Activated T-cell treated with anti-CD3 and anti-CD28 coated beads, Interleukin-2, amount 50 U/mL, for 4 hours (primary cell): ENCODE data around the gene TANGO6. TPM values are rescaled to one million over a fixed set of nuclear protein-coding genes. Genes with fewer than 3 reads are reported as not detected.

ENCODE experiments used
- ATAC-seq, 2 donors: fragments of 200-7000 bp; cut with Tn5 transposase; one replicate each; pipeline ENCODE4 v1.10.0; 2021
- DNase-seq: peaks from one replicate; pipeline ENCODE4 v3.0.0-alpha.2; 2020
- H3K27me3 Mint-ChIP-seq: one replicate; pipeline ENCODE4 v1.8.0; 2021; ENCODE audit warnings: low read depth, mixed read lengths
- H3K36me3 Mint-ChIP-seq: one replicate; pipeline ENCODE4 v1.8.0; 2022; ENCODE audit warnings: mixed read lengths; ENCODE audit not compliant: insufficient read depth
- H3K4me1 Mint-ChIP-seq: one replicate; pipeline ENCODE4 v1.8.0; 2021; ENCODE audit warnings: low read depth, mixed read lengths
- H3K4me3 Mint-ChIP-seq: one replicate; pipeline ENCODE4 v1.8.0; 2021; ENCODE audit warnings: mild to moderate bottlenecking, moderate library complexity, mixed read lengths
- H3K9me3 Mint-ChIP-seq: one replicate; pipeline ENCODE4 v1.8.0; 2021; ENCODE audit warnings: mixed read lengths
- total RNA-seq, 3 donors: library from RNA; stranded (reverse); gene quantifications; one replicate each; pipeline ENCODE4 v1.2.1, GENCODE V29; 2021

TANGO6 gene
- total RNA-seq, 3 donors from 2014 or later = 29.6 to 37.7 (median 33.4) TPM

DNA sequence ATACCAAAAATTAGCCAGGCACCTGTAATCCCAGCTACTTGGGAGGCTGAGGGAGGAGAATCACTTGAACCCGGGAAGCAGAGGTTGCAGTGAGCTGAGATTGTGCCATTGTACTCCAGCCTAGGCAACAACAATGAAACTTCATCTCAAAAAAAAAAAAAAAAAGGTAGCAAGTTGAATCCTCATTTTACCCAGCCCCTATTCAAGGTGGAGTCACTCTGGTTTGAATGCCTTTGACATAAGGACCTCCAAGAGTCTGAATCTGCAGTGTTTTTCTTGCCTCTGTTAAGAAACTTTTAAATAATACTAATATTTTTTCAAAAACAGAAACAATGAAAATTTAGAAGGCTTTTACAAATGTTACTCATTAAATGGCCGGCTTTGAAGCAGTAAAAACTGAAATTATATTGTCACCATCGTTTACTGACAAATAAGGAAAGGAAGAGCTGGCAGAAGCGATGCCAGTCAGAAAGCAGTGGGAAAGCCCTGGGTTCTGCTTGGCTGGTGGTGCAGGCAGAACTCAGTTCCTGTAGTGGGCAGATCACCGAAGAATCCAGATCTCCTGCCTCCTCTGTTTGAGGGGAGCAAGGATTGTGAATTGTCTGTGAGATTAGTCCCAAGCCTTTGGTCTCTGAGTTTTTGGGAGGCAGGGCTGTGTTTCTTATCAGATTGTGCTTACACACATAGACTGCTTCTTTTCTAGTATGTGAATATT is 162.5 kb downstream of the TANGO6 start:
- Mint-ChIP-seq H3K36me3 (peaks cover 35% of the 10 kb centered on the region), H3K9me3 (peaks cover 3% of the 10 kb centered on the region), H3K27me3 (no peaks in the 10 kb centered on the region), H3K4me1 (no peaks in the 10 kb centered on the region), H3K4me3 (no peak overlapping the region)
- ATAC-seq = no peak
- DNase-seq = no peak

- H3K9me3 Mint-ChIP-seq = no peaks in the 10 kb centered on the region
- no peak overlapping the region for H3K4me3 Mint-ChIP-seq
- no peaks in the 10 kb centered on the region for H3K4me1 Mint-ChIP-seq
Observed at GRCh38 chr16:69012906-69013305, 169.6 kb downstream of the TANGO6 start.

DNA sequence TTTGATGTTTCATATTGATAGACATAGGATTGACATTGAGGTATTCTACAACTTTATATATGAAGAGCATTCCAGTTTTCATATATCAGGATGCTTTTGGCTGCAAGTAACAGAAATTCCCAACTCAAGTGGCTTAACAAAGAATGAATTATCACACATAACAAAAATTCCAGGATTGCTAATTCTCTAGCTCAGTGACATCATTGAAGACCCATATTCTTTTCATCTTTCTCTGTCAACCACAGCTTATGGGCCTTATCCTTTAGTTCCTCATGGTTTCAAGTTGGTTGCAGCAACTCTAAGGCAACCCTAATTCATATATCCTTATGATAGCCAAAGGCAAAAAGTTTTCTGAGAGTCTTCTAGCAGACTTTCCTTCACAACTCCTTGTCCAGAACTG is 170.7 kb downstream of the TANGO6 start:
- no peak overlapping the region for H3K4me3 Mint-ChIP-seq
- DNase-seq = no peak
- peaks cover 24% of the 10 kb centered on the region for H3K36me3 Mint-ChIP-seq
- no peaks in the 10 kb centered on the region for H3K4me1 Mint-ChIP-seq
- no peak for ATAC-seq
- no peaks in the 10 kb centered on the region for H3K27me3 Mint-ChIP-seq
- no peaks in the 10 kb centered on the region for H3K9me3 Mint-ChIP-seq

More at GRCh38 chr16:69012906-69013305, 169.6 kb downstream of the TANGO6 start:
- ATAC-seq = no peak
- no peak for DNase-seq
- Mint-ChIP-seq H3K27me3 (no peaks in the 10 kb centered on the region), H3K36me3 (peaks cover 28% of the 10 kb centered on the region)

DNA sequence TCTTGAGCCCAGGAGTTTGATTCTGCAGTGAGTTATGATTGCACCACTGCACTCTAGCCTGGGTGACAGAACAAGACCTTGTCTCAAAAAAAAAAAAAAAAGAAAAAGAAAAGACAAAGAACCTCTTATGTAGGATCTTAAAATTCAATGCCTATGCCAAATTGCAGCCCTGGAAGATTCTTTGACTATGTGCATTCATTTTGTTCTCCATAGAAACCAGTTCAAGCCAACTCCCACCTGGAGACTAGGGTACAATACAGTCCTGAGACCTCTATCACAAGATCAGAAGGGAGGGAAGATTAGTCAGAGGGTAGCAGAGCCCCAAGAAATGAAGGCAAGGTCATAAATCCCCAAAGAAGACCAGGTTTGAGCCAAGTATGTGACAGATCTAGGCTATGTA is 171.5 kb downstream of the TANGO6 start:
- Mint-ChIP-seq H3K4me3 (no peak overlapping the region), H3K36me3 (peaks cover 24% of the 10 kb centered on the region), H3K4me1 (no peaks in the 10 kb centered on the region), H3K9me3 (no peaks in the 10 kb centered on the region), H3K27me3 (no peaks in the 10 kb centered on the region)
- ATAC-seq (no peak), DNase-seq (no peak)

GRCh38 chr16:69017036-69017783 is 173.9 kb downstream of the TANGO6 start:
- no peaks in the 10 kb centered on the region for H3K27me3 Mint-ChIP-seq
- H3K9me3 Mint-ChIP-seq = no peaks in the 10 kb centered on the region
- H3K4me1 Mint-ChIP-seq = no peaks in the 10 kb centered on the region
- H3K36me3 Mint-ChIP-seq = peaks cover 17% of the 10 kb centered on the region
- H3K4me3 Mint-ChIP-seq = no peak overlapping the region
- no peak for DNase-seq
- no peak for ATAC-seq

DNA sequence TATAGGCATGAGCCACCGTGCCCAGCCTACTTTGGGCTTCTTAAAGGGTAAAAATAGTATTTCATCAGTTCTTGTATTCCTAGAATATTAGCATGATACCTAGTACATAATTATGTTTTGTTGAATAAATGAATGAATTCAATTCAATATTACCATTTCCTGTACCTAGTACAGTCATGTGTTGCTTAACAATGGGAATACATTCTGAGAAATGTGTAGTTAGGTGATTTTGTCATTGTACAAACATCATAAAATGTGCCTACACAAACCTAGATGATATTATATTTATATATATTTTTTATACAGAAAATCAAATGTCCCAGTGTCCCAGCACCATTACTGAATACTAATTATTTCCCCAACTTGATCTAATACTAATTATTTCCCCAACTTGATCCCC is 176.5 kb downstream of the TANGO6 start:
- Mint-ChIP-seq H3K27me3 (no peaks in the 10 kb centered on the region), H3K36me3 (peaks cover 10% of the 10 kb centered on the region), H3K9me3 (no peaks in the 10 kb centered on the region), H3K4me1 (no peaks in the 10 kb centered on the region), H3K4me3 (no peak overlapping the region)
- ATAC-seq (no peak), DNase-seq (no peak)

DNA sequence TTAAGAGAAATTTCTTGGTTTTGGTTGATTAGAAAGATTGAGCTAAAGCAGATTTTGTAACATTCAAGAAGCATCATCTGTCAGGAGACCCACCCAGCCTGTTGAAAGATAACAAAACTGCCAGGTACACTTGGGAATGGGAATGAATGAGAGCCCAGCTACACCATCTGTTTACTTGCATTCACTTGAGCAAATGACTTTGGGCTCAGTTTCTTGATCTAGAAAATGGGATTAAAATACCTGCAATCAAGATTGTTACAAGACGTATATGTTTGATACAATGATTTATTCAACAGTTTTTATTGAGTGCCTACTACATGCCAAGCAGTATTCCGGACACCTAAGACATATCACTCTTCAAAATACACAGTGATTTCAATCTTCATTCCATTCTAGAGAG is 185.8 kb downstream of the TANGO6 start:
- Mint-ChIP-seq H3K27me3 (no peaks in the 10 kb centered on the region), H3K4me1 (no peaks in the 10 kb centered on the region), H3K36me3 (peaks cover 26% of the 10 kb centered on the region), H3K4me3 (no peak overlapping the region), H3K9me3 (no peaks in the 10 kb centered on the region)
- no peak for ATAC-seq
- no peak for DNase-seq

- H3K4me1 Mint-ChIP-seq = no peaks in the 10 kb centered on the region
- H3K36me3 Mint-ChIP-seq = peaks cover 14% of the 10 kb centered on the region
- no peak for ATAC-seq
- H3K27me3 Mint-ChIP-seq = no peaks in the 10 kb centered on the region
- no peak for DNase-seq
- no peaks in the 10 kb centered on the region for H3K9me3 Mint-ChIP-seq
- H3K4me3 Mint-ChIP-seq = no peak overlapping the region
Observed at GRCh38 chr16:69031877-69032301, 188.6 kb downstream of the TANGO6 start.

- peaks cover 17% of the 10 kb centered on the region for H3K36me3 Mint-ChIP-seq
- H3K4me3 Mint-ChIP-seq = no peak overlapping the region
- no peak for DNase-seq
- no peaks in the 10 kb centered on the region for H3K27me3 Mint-ChIP-seq
- H3K4me1 Mint-ChIP-seq = no peaks in the 10 kb centered on the region
- ATAC-seq = no peak
- H3K9me3 Mint-ChIP-seq = no peaks in the 10 kb centered on the region
Observed at GRCh38 chr16:69033151-69033949, 190.0 kb downstream of the TANGO6 start.

GRCh38 chr16:69035375-69035774 is 192.0 kb downstream of the TANGO6 start:
- no peak overlapping the region for H3K4me3 Mint-ChIP-seq
- no peaks in the 10 kb centered on the region for H3K4me1 Mint-ChIP-seq

DNA sequence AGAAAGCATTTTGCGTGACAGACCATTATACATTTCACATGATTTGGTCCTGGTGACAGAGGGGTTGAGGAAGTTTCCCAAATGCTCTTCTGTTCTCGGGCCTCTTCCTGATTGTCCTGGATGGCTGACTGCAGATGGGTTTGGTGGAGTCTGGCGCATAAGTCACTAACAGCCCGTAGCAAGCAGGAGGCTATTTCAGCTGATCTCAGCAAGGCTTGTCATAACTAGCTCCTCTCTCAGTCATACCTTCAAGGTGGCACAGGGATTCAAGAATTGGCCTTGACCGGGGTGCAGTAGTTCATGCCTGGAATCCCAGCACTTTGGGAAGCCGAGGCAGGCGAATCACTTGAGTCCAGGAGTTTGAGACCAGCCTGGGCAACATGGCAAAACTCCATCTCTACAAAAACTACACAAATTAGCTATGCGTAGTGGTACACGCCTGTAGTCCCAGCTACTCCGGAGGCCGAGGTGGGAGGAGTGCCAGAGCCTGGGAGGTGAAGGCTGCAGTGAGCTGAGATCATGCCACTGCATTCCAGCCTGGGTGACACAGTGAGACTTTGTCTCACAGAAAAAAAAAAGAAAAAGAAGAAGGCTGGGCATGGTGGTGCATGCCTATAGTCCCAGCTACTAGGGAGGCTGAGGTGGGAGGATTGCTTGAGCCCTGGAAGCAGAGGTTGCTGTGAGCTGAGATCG is 193.2 kb downstream of the TANGO6 start:
- Mint-ChIP-seq H3K9me3 (no peaks in the 10 kb centered on the region), H3K4me1 (no peaks in the 10 kb centered on the region), H3K36me3 (peaks cover 33% of the 10 kb centered on the region), H3K4me3 (no peak overlapping the region), H3K27me3 (no peaks in the 10 kb centered on the region)
- ATAC-seq (no peak), DNase-seq (no peak)

More at GRCh38 chr16:69035375-69035774, 192.0 kb downstream of the TANGO6 start:
- Mint-ChIP-seq H3K9me3 (no peaks in the 10 kb centered on the region), H3K36me3 (peaks cover 24% of the 10 kb centered on the region), H3K27me3 (no peaks in the 10 kb centered on the region)
- DNase-seq = no peak
- ATAC-seq = no peak

DNA sequence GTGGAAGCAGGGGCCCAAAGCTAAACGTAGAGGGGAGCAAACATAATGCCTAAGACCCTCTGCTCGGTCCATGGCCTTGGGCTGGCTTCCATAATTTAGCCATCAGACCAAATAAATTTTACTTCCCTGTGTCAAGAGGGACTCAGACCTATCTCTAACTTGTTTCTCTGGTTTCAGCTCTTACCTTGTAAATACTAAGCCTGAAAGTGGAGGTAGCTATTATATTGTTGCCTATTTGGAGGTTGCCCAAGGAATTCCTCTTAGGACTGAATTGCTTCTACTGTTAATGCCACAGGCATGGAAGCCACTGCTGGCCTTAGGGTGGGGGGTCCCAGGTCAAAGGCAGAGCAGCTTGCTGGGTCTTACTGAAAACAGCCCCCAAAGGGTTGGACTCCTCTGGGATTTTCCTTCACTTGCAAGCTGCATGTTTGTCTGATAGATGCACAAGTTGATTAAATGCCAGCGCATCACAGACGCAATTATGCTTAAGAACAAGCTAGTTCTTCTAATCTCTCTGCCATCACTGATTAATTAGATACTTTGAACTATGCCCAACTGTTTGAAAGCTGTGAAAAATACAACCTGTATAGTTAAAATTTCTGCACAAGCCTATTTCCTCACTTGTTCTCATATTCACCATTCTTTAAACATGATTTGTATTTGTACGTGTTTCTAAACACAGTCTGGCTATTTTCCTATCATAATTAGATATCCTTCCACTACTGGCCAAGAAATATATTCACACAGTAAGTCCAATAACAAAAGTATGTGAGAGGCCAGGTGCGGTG is 194.2 kb downstream of the TANGO6 start:
- DNase-seq (no peak), ATAC-seq (no peak)
- Mint-ChIP-seq H3K36me3 (peaks cover 42% of the 10 kb centered on the region), H3K4me1 (no peaks in the 10 kb centered on the region), H3K4me3 (no peak overlapping the region), H3K27me3 (no peaks in the 10 kb centered on the region), H3K9me3 (no peaks in the 10 kb centered on the region)

DNA sequence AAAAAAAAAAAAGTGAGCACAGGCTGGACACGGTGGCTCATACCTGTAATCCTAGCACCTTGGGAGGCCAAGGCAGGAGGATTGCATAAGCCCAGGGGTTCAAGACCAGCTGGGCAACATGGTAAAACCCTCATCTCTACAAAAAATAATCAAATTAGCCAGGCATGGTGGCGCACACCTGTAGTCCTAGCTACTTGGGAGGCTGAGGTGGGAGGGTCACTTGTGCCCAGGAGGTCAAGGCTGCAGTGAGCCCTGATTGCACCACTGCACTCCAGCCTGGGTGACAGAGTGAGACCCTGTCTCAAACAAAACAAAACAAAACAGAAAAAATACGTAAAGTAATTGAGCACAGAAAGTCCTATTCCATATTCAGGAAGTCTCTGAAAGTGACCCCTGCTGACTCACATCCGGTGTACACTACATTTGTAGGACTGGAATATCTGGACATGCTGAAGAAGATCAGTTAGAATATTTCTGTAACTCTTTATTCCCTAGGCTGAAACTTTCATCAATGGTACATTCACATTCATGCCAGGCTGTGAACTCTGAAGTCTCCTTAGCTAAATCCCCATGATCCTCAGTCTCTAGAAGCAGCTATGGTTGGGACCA is 196.1 kb downstream of the TANGO6 start:
- Mint-ChIP-seq H3K4me1 (no peaks in the 10 kb centered on the region), H3K36me3 (peaks cover 32% of the 10 kb centered on the region), H3K9me3 (no peaks in the 10 kb centered on the region), H3K4me3 (no peak overlapping the region), H3K27me3 (no peaks in the 10 kb centered on the region)
- ATAC-seq = no peak
- no peak for DNase-seq
